ENCODE results near the gene FARS2. TPM values are rescaled to one million over a fixed set of nuclear protein-coding genes. Genes with fewer than 3 reads are reported as not detected.

The FARS2 gene
- polyA plus RNA-seq, 2 of the 4 experiments (the other 2 are of a cell fraction): 12.9 to 17.5 TPM

DNA sequence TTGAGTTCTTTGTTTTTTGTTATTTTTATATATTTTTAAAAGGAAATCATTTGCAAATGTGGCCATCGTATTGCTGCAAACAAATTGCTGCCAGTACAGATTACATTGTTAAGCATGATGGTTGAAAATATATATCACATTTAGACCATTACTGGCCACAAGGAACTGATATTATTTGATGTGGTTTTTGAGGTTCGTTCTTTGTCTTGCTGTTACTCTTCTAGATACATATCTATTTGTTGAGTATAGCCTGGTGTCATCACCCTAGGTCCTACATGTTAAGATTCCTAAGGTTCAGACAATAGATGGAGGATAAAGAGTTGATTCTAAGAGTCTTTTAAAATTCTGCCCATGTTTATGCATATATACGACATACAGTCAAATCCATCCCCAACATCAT is 306.0 kb downstream of the FARS2 start:
- no peak overlapping the region for H3K4me2 ChIP-seq
- POLR2A ChIA-PET: no interaction called here
- no peaks in the 10 kb centered on the region for H3K4me1 ChIP-seq
- TF ChIP-seq SMC3 (IDR thresholded peaks at IDR 0.05): no peak
- TF ChIP-seq KDM1A (IDR thresholded peaks at IDR 0.05; ENCODE audit: low read depth): no peak
- no peak for TF ChIP-seq ZNF302 (CRISPR knock-in tag; IDR thresholded peaks at IDR 0.05)
- TF ChIP-seq RFX5 (IDR thresholded peaks at IDR 0.05): no peak
- TF ChIP-seq HOXB13 (CRISPR knock-in tag; IDR thresholded peaks at IDR 0.05; ENCODE audit: low read depth): no peak
- no peak for TF ChIP-seq ZC3H11A (IDR thresholded peaks at IDR 0.05)
- TF ChIP-seq, protein P1, sequence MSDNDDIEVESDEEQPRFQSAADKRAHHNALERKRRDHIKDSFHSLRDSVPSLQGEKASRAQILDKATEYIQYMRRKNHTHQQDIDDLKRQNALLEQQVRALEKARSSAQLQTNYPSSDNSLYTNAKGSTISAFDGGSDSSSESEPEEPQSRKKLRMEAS (IDR thresholded peaks at IDR 0.05): no peak
- no peak for FAIRE-seq
- DNase-seq (ENCODE audit: low read depth in 1 of 2, low spot score in 1 of 2): no peak
- H3K27ac ChIP-seq: no peak overlapping the region
- no peaks in the 10 kb centered on the region for H3K9me3 ChIP-seq
- no peak for ATAC-seq
- no peak overlapping the region for H3K4me3 ChIP-seq
- WGBS (ENCODE audit: missing lambda C conversion rate): 88% methylated on average over 3 of the region's 3 CpGs
- CTCF ChIA-PET: no interaction called here

DNA sequence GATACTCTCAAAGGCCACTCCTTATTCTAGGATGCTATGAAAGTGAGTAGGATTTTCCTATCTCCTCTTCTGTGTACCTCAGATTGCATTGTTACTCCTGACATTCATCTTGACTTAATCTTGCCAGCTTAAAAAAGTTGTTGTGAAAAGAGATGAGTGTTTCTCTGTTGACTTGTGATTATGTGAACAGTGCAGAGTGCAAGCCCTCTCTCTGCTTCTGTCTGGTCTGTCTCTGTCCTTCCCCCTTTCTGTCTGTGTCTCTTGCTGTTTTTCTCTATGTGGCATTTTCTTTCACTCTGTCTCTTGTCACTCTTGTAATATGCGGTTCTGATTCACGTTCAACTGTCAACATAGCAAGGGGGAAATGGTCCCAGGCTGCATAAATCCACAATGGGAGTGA is 306.6 kb downstream of the FARS2 start:
- no peaks in the 10 kb centered on the region for H3K4me1 ChIP-seq
- no peak overlapping the region for H3K4me3 ChIP-seq
- CTCF ChIA-PET: no interaction called here
- TF ChIP-seq NFE2L2 (conservative IDR thresholded peaks at IDR 0.05; ENCODE audit: low read length): no peak
- TF ChIP-seq HOXB13 (CRISPR knock-in tag; IDR thresholded peaks at IDR 0.05; ENCODE audit: low read depth): no peak
- no peak for TF ChIP-seq RFX5 (IDR thresholded peaks at IDR 0.05)
- no peak for TF ChIP-seq CEBPB (IDR thresholded peaks at IDR 0.05)
- no peak for TF ChIP-seq KDM5A (IDR thresholded peaks at IDR 0.05)
- no peak for TF ChIP-seq EHMT2 (IDR thresholded peaks at IDR 0.05; ENCODE audit: low read depth)
- TF ChIP-seq HOXA7 (CRISPR knock-in tag; IDR thresholded peaks at IDR 0.05): no peak
- TF ChIP-seq RAD21 (conservative IDR thresholded peaks at IDR 0.05 in 1 of 2, IDR thresholded peaks at IDR 0.05 in 1 of 2): no peak
- TF ChIP-seq RARB (CRISPR knock-in tag; IDR thresholded peaks at IDR 0.05): no peak
- no peak for TF ChIP-seq TP53 (CRISPR knock-in tag; IDR thresholded peaks at IDR 0.05)
- no peak for TF ChIP-seq NR3C1 (IDR thresholded peaks at IDR 0.05)
- no peaks in the 10 kb centered on the region for H3K9me3 ChIP-seq
- H3K4me2 ChIP-seq: no peak overlapping the region
- 92% methylated on average over 2 of the region's 2 CpGs for WGBS (ENCODE audit: missing lambda C conversion rate)
- H3K27ac ChIP-seq: no peak overlapping the region
- no peak for ATAC-seq
- DNase-seq (ENCODE audit: low read depth in 1 of 2, low spot score in 1 of 2): no peak
- POLR2A ChIA-PET: no interaction called here
- FAIRE-seq: no peak

DNA sequence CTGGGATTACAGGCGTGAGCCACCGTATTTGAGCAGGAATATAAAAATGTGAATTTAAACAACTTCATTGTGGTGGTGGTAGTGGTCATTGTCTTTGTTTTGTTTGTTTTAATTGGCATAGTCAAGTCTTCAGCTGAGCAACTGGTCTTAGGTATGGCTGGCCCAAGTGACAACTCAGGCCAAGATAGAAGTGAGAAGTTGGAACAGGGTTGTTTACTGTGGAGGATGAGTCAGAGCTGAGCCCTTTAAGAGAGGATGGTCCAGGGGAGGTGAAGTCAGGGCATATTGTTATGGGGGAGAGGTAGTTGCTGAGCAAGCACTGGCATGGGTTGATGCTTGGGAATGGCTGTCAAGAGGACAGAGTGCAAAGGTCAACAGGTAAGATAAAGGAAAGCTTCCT is 308.2 kb downstream of the FARS2 start:
- FAIRE-seq: no peak
- Histone ChIP-seq H3K4me3 (no peak overlapping the region), H3K9me3 (no peaks in the 10 kb centered on the region), H3K27ac (no peak overlapping the region), H3K4me1 (no peaks in the 10 kb centered on the region), H3K4me2 (no peak overlapping the region)
- CTCF ChIA-PET: interaction anchor here (0.7 kb wide), 1 partner anchor 9 kb away, joined by 3 read pairs; no protein-coding TSS in a partner anchor
- no peak for ATAC-seq
- POLR2A ChIA-PET: no interaction called here
- TF ChIP-seq BHLHE40 (IDR thresholded peaks at IDR 0.05; ENCODE audit: low read depth, low read length) (no peak), ZSCAN20 (CRISPR knock-in tag; IDR thresholded peaks at IDR 0.05) (no peak), ESRRA (IDR thresholded peaks at IDR 0.05; ENCODE audit: borderline replicate concordance, low read length) (no peak), PHF8 (IDR thresholded peaks at IDR 0.05; ENCODE audit: borderline replicate concordance, low read depth) (no peak), MAFK (IDR thresholded peaks at IDR 0.05; ENCODE audit: partially characterized antibody) (no peak), FOSB (CRISPR knock-in tag; IDR thresholded peaks at IDR 0.05) (no peak), HEYL (CRISPR knock-in tag; IDR thresholded peaks at IDR 0.05) (no peak), FOSL2 (IDR thresholded peaks at IDR 0.05) (no peak), FOSL2 (CRISPR knock-in tag; IDR thresholded peaks at IDR 0.05) (no peak), MYC (IDR thresholded peaks at IDR 0.05; ENCODE audit: borderline replicate concordance, low read length) (no peak), TFCP2L1 (CRISPR knock-in tag; IDR thresholded peaks at IDR 0.05) (no peak), POLR2AphosphoS2 (conservative IDR thresholded peaks at IDR 0.05; ENCODE audit: low read length) (no peak), RARB (CRISPR knock-in tag; IDR thresholded peaks at IDR 0.05) (no peak)
- TF ChIP-seq, protein P2, sequence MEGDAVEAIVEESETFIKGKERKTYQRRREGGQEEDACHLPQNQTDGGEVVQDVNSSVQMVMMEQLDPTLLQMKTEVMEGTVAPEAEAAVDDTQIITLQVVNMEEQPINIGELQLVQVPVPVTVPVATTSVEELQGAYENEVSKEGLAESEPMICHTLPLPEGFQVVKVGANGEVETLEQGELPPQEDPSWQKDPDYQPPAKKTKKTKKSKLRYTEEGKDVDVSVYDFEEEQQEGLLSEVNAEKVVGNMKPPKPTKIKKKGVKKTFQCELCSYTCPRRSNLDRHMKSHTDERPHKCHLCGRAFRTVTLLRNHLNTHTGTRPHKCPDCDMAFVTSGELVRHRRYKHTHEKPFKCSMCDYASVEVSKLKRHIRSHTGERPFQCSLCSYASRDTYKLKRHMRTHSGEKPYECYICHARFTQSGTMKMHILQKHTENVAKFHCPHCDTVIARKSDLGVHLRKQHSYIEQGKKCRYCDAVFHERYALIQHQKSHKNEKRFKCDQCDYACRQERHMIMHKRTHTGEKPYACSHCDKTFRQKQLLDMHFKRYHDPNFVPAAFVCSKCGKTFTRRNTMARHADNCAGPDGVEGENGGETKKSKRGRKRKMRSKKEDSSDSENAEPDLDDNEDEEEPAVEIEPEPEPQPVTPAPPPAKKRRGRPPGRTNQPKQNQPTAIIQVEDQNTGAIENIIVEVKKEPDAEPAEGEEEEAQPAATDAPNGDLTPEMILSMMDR (IDR thresholded peaks at IDR 0.05): no peak
- TF ChIP-seq, protein P3, sequence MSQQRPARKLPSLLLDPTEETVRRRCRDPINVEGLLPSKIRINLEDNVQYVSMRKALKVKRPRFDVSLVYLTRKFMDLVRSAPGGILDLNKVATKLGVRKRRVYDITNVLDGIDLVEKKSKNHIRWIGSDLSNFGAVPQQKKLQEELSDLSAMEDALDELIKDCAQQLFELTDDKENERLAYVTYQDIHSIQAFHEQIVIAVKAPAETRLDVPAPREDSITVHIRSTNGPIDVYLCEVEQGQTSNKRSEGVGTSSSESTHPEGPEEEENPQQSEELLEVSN (IDR thresholded peaks at IDR 0.05; ENCODE audit: borderline replicate concordance, low read depth): no peak
- TF ChIP-seq, protein P4, sequence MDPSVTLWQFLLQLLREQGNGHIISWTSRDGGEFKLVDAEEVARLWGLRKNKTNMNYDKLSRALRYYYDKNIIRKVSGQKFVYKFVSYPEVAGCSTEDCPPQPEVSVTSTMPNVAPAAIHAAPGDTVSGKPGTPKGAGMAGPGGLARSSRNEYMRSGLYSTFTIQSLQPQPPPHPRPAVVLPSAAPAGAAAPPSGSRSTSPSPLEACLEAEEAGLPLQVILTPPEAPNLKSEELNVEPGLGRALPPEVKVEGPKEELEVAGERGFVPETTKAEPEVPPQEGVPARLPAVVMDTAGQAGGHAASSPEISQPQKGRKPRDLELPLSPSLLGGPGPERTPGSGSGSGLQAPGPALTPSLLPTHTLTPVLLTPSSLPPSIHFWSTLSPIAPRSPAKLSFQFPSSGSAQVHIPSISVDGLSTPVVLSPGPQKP (IDR thresholded peaks at IDR 0.05; ENCODE audit: low read depth, low read length): no peak
- DNase-seq (ENCODE audit: low read depth in 1 of 2, low spot score in 1 of 2): no peak
- 89% methylated on average over 2 of the region's 2 CpGs for WGBS (ENCODE audit: missing lambda C conversion rate)

All from A549 (cell line).